Naive thymus-derived CD8-positive, alpha-beta T cell (primary cell): Measurements from ENCODE around the gene HPRT1. TPM values are rescaled to one million over a fixed set of nuclear protein-coding genes. Genes with fewer than 3 reads are reported as not detected.
A peak's percentile ranks its signal among the peaks of the same experiment; 100 is the strongest.

Experiments
- ATAC-seq, 2 donors: fragments of 150-1000 bp; cut with Tn5 transposase in 1 of 2; sonication (Bioruptor Pico), chemical (Tn5 transposase) in 1 of 2; 1 replicate in 1 of 2; 2 replicates in 1 of 2; pipeline ENCODE4 v1.10.0; 2021; ENCODE audit warnings: mild to moderate bottlenecking in 2 of 2, moderate library complexity in 2 of 2
- POLR2A ChIA-PET: fragments of 350-600 bp; sonication (Branson Sonifier 250); formaldehyde crosslinking; loops from one replicate; lab custom pipeline; 2021; ENCODE audit warnings: antibody characterized with exemption; lab: Charles Lee
- DNase-seq, 10 donors: peaks; one replicate each; pipeline versions ENCODE4 v3.0.0 to v3.0.0-alpha.2; 2020 to 2022
- H3K27ac Mint-ChIP-seq, 10 donors: one replicate each; pipeline ENCODE4 v1.8.0; 2020 to 2022; ENCODE audit warnings: mild to moderate bottlenecking in 10 of 10, mixed read lengths in 10 of 10, moderate library complexity in 4 of 10, inconsistent platforms in 1 of 10
- H3K27me3 Mint-ChIP-seq, 5 donors: one replicate each; pipeline ENCODE4 v1.8.0; 2021 to 2022; ENCODE audit warnings: mixed read lengths in 5 of 5
- H3K36me3 Mint-ChIP-seq, 3 donors: one replicate each; pipeline ENCODE4 v1.8.0; 2020 to 2022; ENCODE audit warnings: mixed read lengths in 3 of 3, mild to moderate bottlenecking in 2 of 3, inconsistent platforms in 1 of 3
- H3K4me1 Mint-ChIP-seq, 4 donors: one replicate each; pipeline ENCODE4 v1.8.0; 2021 to 2022; ENCODE audit warnings: mixed read lengths in 4 of 4
- H3K4me3 Mint-ChIP-seq, 10 donors: one replicate each; pipeline ENCODE4 v1.8.0; 2020 to 2022; ENCODE audit warnings: mild to moderate bottlenecking in 10 of 10, mixed read lengths in 10 of 10, moderate library complexity in 6 of 10, inconsistent platforms in 1 of 10
- H3K9me3 Mint-ChIP-seq, 9 donors: one replicate each; pipeline ENCODE4 v1.8.0; 2020 to 2022; ENCODE audit warnings: mixed read lengths in 9 of 9, mild to moderate bottlenecking in 3 of 9, inconsistent platforms in 1 of 9, moderate library complexity in 1 of 9
- microRNA-seq: library from miRNA; unstranded; fragments of <30 nt; microRNA quantifications from one replicate; pipeline ENCODE4 v1.2.0, GENCODE V29; 2022; ENCODE audit warnings: borderline microRNAs expressed
- polyA plus RNA-seq, 3 donors: library from polyadenylated mRNA; unstranded; fragments of 300-500 nt; fragmentation: Illumina TruSeq; gene quantifications; one replicate each; pipeline ENCODE4 v1.2.3, GENCODE V29; 2021
- total RNA-seq, 8 experiments: library from RNA in 2 of 8; stranded (reverse) in 2 of 8; gene quantifications; one replicate each; pipeline ENCODE4 v1.2.3 and lab custom pipeline; 2021 to 2026

HPRT1 gene
- total and polyA plus RNA-seq, 5 experiments from 2014 or later: 19.2 to 94.1 (median 71.7) TPM

DNA sequence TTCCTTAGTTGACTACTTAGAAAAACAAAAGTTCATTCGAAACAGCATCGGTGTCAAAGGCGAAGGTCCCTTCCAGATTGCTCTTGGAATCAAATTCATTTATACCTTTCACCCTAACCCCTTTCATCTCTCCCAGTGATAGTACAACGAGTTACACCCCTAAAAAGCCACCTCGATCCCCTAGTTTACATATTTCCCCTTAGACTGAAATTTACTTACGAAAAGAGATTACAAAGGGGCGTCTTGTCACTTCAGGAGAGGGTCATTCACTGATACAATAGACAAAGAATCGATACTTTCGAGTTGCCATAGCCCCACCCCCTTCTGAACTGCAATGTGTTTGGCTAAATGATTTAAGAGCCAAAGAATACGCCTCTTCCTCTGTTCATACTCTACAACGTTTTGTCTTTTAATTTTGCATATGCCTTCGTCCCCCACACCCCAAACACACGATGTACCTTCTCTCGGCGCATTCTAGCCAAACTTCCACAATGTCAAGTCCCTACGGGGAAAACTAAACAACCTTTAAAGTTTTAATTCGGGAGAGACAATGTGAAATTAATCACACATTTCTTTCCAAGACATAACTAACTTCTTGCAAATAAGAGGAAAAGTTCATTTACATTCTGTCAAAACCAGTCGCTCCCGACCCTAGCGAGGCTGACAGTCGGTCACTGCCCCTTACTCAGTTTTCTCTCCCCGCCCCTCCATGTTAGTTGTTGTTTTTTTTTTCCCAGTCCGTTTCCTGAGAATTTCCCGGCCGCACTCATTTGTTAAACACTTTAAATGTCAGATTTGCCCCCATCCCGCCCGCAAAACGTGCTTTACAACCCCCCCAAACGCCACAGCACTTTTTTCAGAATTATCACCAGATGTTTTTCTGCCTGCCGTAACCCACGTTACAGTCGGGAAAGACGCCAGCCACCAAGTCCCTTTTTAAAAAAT lies 88.6 kb downstream of the HPRT1 start:
- peaks cover 16 to 47% (median 30%) of the 10 kb centered on the region in 5 donors for H3K27me3 Mint-ChIP-seq
- H3K4me1 Mint-ChIP-seq: peaks cover 17 to 34% (median 23%) of the 10 kb centered on the region in 4 donors
- peak overlapping the region; percentile 66 to 92 (median 78) for H3K27ac Mint-ChIP-seq
- DNase-seq (peak in 3 of 10 donors; percentile 9 to 19 (median 14)), ATAC-seq (no peak)
- H3K9me3 Mint-ChIP-seq: no peaks in the 10 kb centered on the region
- peaks cover 0 to 6% (median 0%) of the 10 kb centered on the region in 3 donors for H3K36me3 Mint-ChIP-seq
- POLR2A ChIA-PET: no interaction called here
- H3K4me3 Mint-ChIP-seq: peak overlapping the region; percentile 86 to 94 (median 90)

Small RNAs within 50 kb of the gene (microRNA-seq; reads per million reads assigned to microRNA genes)
- gene MIR424 (6,153 reads per million, percentile 94 among the genes with 10 or more reads in this experiment), gene MIR450A1 (1.7 reads per million), gene MIR450A2 (1.7 reads per million), gene MIR450B (1.4 reads per million), gene MIR503 (28.4 reads per million, percentile 46 among the genes with 10 or more reads in this experiment), gene MIR542 (33.2 reads per million, percentile 49 among the genes with 10 or more reads in this experiment)

Other genes with a start within 250 kb of the HPRT1 start
- not detected for gene CCDC160, start 223.0 kb upstream of the HPRT1 start, total RNA-seq
- gene CCDC160, start 223.0 kb upstream of the HPRT1 start, polyA plus RNA-seq: not detected
- gene PHF6, start 86.9 kb upstream of the HPRT1 start, total RNA-seq: 10 to 100 TPM; 22.1 to 22.7 TPM
- gene PHF6, start 86.9 kb upstream of the HPRT1 start, polyA plus RNA-seq: 10 to 100 TPM; 19.3 to 24.3 (median 22.9) TPM
- gene PLAC1, start 198.3 kb downstream of the HPRT1 start, total RNA-seq: not detected
- not detected for gene PLAC1, start 198.3 kb downstream of the HPRT1 start, polyA plus RNA-seq